GM21447 (cell line): ENCODE data around the gene CARD14.
"Not testable (repeated sequence)": the region's sequence is repeated elsewhere in the genome, so short reads cannot be mapped to it uniquely, and the experiment has no call there.

Experiments
- ATAC-seq: cut with Tn5 transposase; IDR thresholded peaks from one replicate; pipeline ENCODE4 v1.9.1; 2021; ENCODE audit not compliant: unreplicated experiment

Gene CARD14

GRCh38 chr17:80223142-80223815 is 53.4 kb downstream of the CARD14 start:
- ATAC-seq, result no peak

GRCh38 chr17:80223838-80224497 is 54.1 kb downstream of the CARD14 start:
- no peak for ATAC-seq

GRCh38 chr17:80224683-80225082 is 54.9 kb downstream of the CARD14 start:
- ATAC-seq, result no peak

GRCh38 chr17:80225230-80225629 is 55.4 kb downstream of the CARD14 start:
- ATAC-seq, result no peak

GRCh38 chr17:80227156-80227555 is 57.3 kb downstream of the CARD14 start:
- no peak for ATAC-seq

- ATAC-seq, result no peak
Observed at GRCh38 chr17:80227666-80228065, 57.8 kb downstream of the CARD14 start.

GRCh38 chr17:80228477-80228876 is 58.6 kb downstream of the CARD14 start:
- ATAC-seq, result no peak

GRCh38 chr17:80229011-80229410 is 59.2 kb downstream of the CARD14 start:
- ATAC-seq, result no peak

- ATAC-seq, result no peak
Observed at GRCh38 chr17:80232438-80232837, 62.6 kb downstream of the CARD14 start.

- no peak for ATAC-seq
Observed at GRCh38 chr17:80233202-80233601, 63.4 kb downstream of the CARD14 start.

GRCh38 chr17:80236911-80237310 is 67.1 kb downstream of the CARD14 start:
- no peak for ATAC-seq

- no peak for ATAC-seq
Observed at GRCh38 chr17:80237386-80237785, 67.6 kb downstream of the CARD14 start.

- ATAC-seq, result no peak
Observed at GRCh38 chr17:80242505-80242904, 72.7 kb downstream of the CARD14 start.

GRCh38 chr17:80243526-80244433 is 74.0 kb downstream of the CARD14 start:
- no peak for ATAC-seq

GRCh38 chr17:80244448-80244847 is 74.6 kb downstream of the CARD14 start:
- ATAC-seq, result not testable (repeated sequence)

GRCh38 chr17:80244871-80245509 is 75.2 kb downstream of the CARD14 start:
- no peak for ATAC-seq

- ATAC-seq, result no peak
Observed at GRCh38 chr17:80245566-80246265, 75.9 kb downstream of the CARD14 start.

- ATAC-seq, result no peak
Observed at GRCh38 chr17:80246266-80246681, 76.4 kb downstream of the CARD14 start.

GRCh38 chr17:80246726-80247125 is 76.9 kb downstream of the CARD14 start:
- ATAC-seq, result no peak

- no peak for ATAC-seq
Observed at GRCh38 chr17:80247561-80247960, 77.7 kb downstream of the CARD14 start.
